HEK293 (cell line): Measurements from ENCODE around the gene DLGAP4.
A peak's percentile ranks its signal among the peaks of the same experiment; 100 is the strongest.

Experiments
- CTCF ChIA-PET: fragments of 350-600 bp; formaldehyde crosslinking; extraction: SDS; loops from one replicate; lab custom pipeline; 2021; ENCODE audit warnings: antibody characterized with exemption; lab: Yijun Ruan, JAX
- POLR2A ChIA-PET: fragments of 300-600 bp; formaldehyde crosslinking; extraction: SDS; loops from one replicate; lab custom pipeline; 2020; ENCODE audit warnings: antibody characterized with exemption, inconsistent platforms; lab: Yijun Ruan, JAX
- H3K27ac ChIP-seq: fragments of 200-500 bp; sonication (Bioruptor generic); 2 replicates; pipeline ENCODE4 v1.5.1; 2014; ENCODE audit warnings: low read depth, low read length, control low read depth, inconsistent platforms; ENCODE audit errors: extremely low read depth
- H3K36me3 ChIP-seq, 2 experiments: fragments of 200-500 bp in 1 of 2; sonication (Bioruptor generic) in 1 of 2; 1 replicate in 1 of 2; 2 replicates in 1 of 2; pipeline ENCODE4 v1.5.1; 2014 to 2017; ENCODE audit warnings: inconsistent platforms in 2 of 2, low read length in 2 of 2; ENCODE audit not compliant: control insufficient read depth in 2 of 2, insufficient read depth in 1 of 2
- H3K4me1 ChIP-seq: fragments of 200-500 bp; sonication (Bioruptor generic); 2 replicates; pipeline ENCODE4 v1.5.1; 2014; ENCODE audit warnings: mild to moderate bottlenecking, low read length, inconsistent platforms; ENCODE audit not compliant: control insufficient read depth, insufficient read depth
- H3K4me3 ChIP-seq: 2 replicates; pipeline ENCODE4 v1.5.1; 2011; ENCODE audit warnings: low read depth, mild to moderate bottlenecking, control low read depth, low read length, moderate library complexity
- H3K9me3 ChIP-seq: fragments of 200-500 bp; sonication (Bioruptor generic); 2 replicates; pipeline ENCODE4 v1.5.1; 2014; ENCODE audit warnings: low read depth, low read length, inconsistent platforms; ENCODE audit not compliant: control insufficient read depth, insufficient read depth
- BCL6B ChIP-seq: fragments of 450-650 bp; formaldehyde crosslinking; IDR thresholded peaks from 2 replicates; pipeline ENCODE4 v1.5.1; 2017; ENCODE audit warnings: missing biosample characterization, missing genetic modification characterization
- GLI4 ChIP-seq: fragments of 450-650 bp; formaldehyde crosslinking; IDR thresholded peaks from 2 replicates; pipeline ENCODE4 v1.5.1; 2016; ENCODE audit warnings: missing biosample characterization, missing genetic modification characterization
- KLF1 ChIP-seq: fragments of 450-650 bp; formaldehyde crosslinking; IDR thresholded peaks from 2 replicates; pipeline ENCODE4 v1.5.1; 2016; ENCODE audit warnings: missing biosample characterization, missing genetic modification characterization
- PATZ1 ChIP-seq: fragments of 450-650 bp; formaldehyde crosslinking; IDR thresholded peaks from 2 replicates; pipeline ENCODE4 v1.5.1; 2016; ENCODE audit warnings: missing biosample characterization, missing genetic modification characterization
- PBX3 ChIP-seq: sonication (generic); formaldehyde crosslinking; IDR thresholded peaks from 2 replicates; pipeline ENCODE4 v1.8.1; 2022; ENCODE audit warnings: mild to moderate bottlenecking, moderate library complexity, missing genetic modification reagents
- REST ChIP-seq: fragments of 450-650 bp; formaldehyde crosslinking; IDR thresholded peaks from 2 replicates; pipeline ENCODE4 v1.5.1; 2016; ENCODE audit warnings: missing biosample characterization, missing genetic modification characterization
- ZBTB21 ChIP-seq: fragments of 450-650 bp; formaldehyde crosslinking; IDR thresholded peaks from 2 replicates; pipeline ENCODE4 v1.5.1; 2017; ENCODE audit warnings: missing biosample characterization, missing genetic modification characterization
- ZBTB6 ChIP-seq: fragments of 450-650 bp; formaldehyde crosslinking; IDR thresholded peaks from 2 replicates; pipeline ENCODE4 v1.5.1; 2017; ENCODE audit warnings: missing biosample characterization, missing genetic modification characterization
- ZNF140 ChIP-seq: fragments of 450-650 bp; formaldehyde crosslinking; IDR thresholded peaks from 2 replicates; pipeline ENCODE4 v1.5.1; 2016; ENCODE audit warnings: missing biosample characterization, missing genetic modification characterization
- ZNF18 ChIP-seq: fragments of 450-650 bp; formaldehyde crosslinking; IDR thresholded peaks from 2 replicates; pipeline ENCODE4 v1.5.1; 2016; ENCODE audit warnings: missing biosample characterization, missing genetic modification characterization
- ZNF24 ChIP-seq: fragments of 450-650 bp; formaldehyde crosslinking; IDR thresholded peaks from 2 replicates; pipeline ENCODE4 v1.5.1; 2016; ENCODE audit warnings: missing biosample characterization, missing genetic modification characterization
- ZNF248 ChIP-seq: fragments of 450-650 bp; formaldehyde crosslinking; IDR thresholded peaks from 2 replicates; pipeline ENCODE4 v1.5.1; 2017; ENCODE audit warnings: missing biosample characterization, missing genetic modification characterization
- ZNF341 ChIP-seq: fragments of 450-650 bp; formaldehyde crosslinking; IDR thresholded peaks from 2 replicates; pipeline ENCODE4; 2016; ENCODE audit warnings: low read depth, missing biosample characterization, missing genetic modification characterization
- ZNF416 ChIP-seq: fragments of 450-650 bp; formaldehyde crosslinking; IDR thresholded peaks from 2 replicates; pipeline ENCODE4 v1.5.1; 2016; ENCODE audit warnings: missing biosample characterization, missing genetic modification characterization
- ZNF521 ChIP-seq: fragments of 450-650 bp; formaldehyde crosslinking; IDR thresholded peaks from 2 replicates; pipeline ENCODE4 v1.5.1; 2017; ENCODE audit warnings: missing biosample characterization, mild to moderate bottlenecking, missing genetic modification characterization
- ZNF610 ChIP-seq: fragments of 450-650 bp; formaldehyde crosslinking; IDR thresholded peaks from 2 replicates; pipeline ENCODE4 v1.5.1; 2016; ENCODE audit warnings: missing biosample characterization, missing genetic modification characterization, borderline replicate concordance
- ZNF664 ChIP-seq: fragments of 450-650 bp; formaldehyde crosslinking; IDR thresholded peaks from 2 replicates; pipeline ENCODE4 v1.5.1; 2016; ENCODE audit warnings: missing biosample characterization, missing genetic modification characterization
- ZNF670 ChIP-seq: fragments of 450-650 bp; formaldehyde crosslinking; IDR thresholded peaks from 2 replicates; pipeline ENCODE4 v1.5.1; 2016; ENCODE audit warnings: missing biosample characterization, missing genetic modification characterization, low read depth
- ZNF830 ChIP-seq: fragments of 450-650 bp; IDR thresholded peaks from 2 replicates; pipeline ENCODE4 v1.5.0; 2018; ENCODE audit warnings: missing biosample characterization, missing genetic modification characterization, low read depth, mild to moderate bottlenecking, moderate library complexity

The DLGAP4 gene

GRCh38 chr20:36485286-36485685, 179.1 kb downstream of the DLGAP4 start (continued):
- TF ChIP-seq REST (no peak), ZNF24 (tag by site-specific recombination) (no peak), ZBTB21 (tag by site-specific recombination) (no peak), ZNF610 (no peak), ZNF140 (tag by site-specific recombination) (no peak), ZNF416 (no peak), GLI4 (tag by site-specific recombination) (no peak), ZNF830 (no peak)

GRCh38 chr20:36487069-36487468, 180.9 kb downstream of the DLGAP4 start:
- Histone ChIP-seq H3K27ac (no peak overlapping the region), H3K9me3 (no peaks in the 10 kb centered on the region), H3K4me3 (no peak overlapping the region), H3K4me1 (peaks cover 9% of the 10 kb centered on the region), H3K36me3 (no peaks in the 10 kb centered on the region)
- ChIA-PET CTCF (interaction anchor here (0.6 to 1.1 kb wide), 3 partner anchors 11 to 31 kb away, joined by 3 to 6 read pairs (median 4); no protein-coding TSS in a partner anchor), POLR2A (interaction anchor here (0.9 kb wide), 1 partner anchor 32 kb away, joined by 3 read pairs; no protein-coding TSS in a partner anchor)
- TF ChIP-seq ZNF18 (tag by site-specific recombination) (no peak), ZBTB6 (tag by site-specific recombination) (no peak), ZNF341 (peak; percentile 24; the same call in 1 of the 2 replicates)

- H3K4me3 ChIP-seq, result no peak overlapping the region
- H3K9me3 ChIP-seq, result no peaks in the 10 kb centered on the region
- H3K36me3 ChIP-seq, result no peaks in the 10 kb centered on the region
- CTCF ChIA-PET, result interaction anchor here (0.6 kb wide), 2 partner anchors 7 to 254 kb away, joined by 3 to 6 read pairs; partner anchors contain the start of gene AAR2
- H3K4me1 ChIP-seq, result no peaks in the 10 kb centered on the region
- H3K27ac ChIP-seq, result no peak overlapping the region
- POLR2A ChIA-PET, result interaction anchor here (0.7 kb wide), 1 partner anchor 296 kb away, joined by 4 read pairs; no protein-coding TSS in a partner anchor
- TF ChIP-seq KLF1, result no peak
- TF ChIP-seq PATZ1 (tag by site-specific recombination), result no peak
- no peak for TF ChIP-seq ZNF670 (tag by site-specific recombination)
- TF ChIP-seq REST, result no peak
- TF ChIP-seq BCL6B (tag by site-specific recombination), result no peak
- no peak for TF ChIP-seq ZNF664 (tag by site-specific recombination)
- no peak for TF ChIP-seq ZNF521
- TF ChIP-seq PBX3 (CRISPR knock-in tag), result no peak
- no peak for TF ChIP-seq ZNF248 (tag by site-specific recombination)
Observed at GRCh38 chr20:36490191-36490590, 184.1 kb downstream of the DLGAP4 start.
